ENCODE results near the gene COL9A1.
"Not testable (repeated sequence)": the region's sequence is repeated elsewhere in the genome, so short reads cannot be mapped to it uniquely, and the experiment has no call there.

Gene COL9A1

GRCh38 chr6:70314296-70314695 lies 11.4 kb upstream of the COL9A1 start:
- H3K36me3 ChIP-seq (replicated peaks), result no peaks in the 10 kb centered on the region
- DNase-seq, result no peak
- H3K4me3 ChIP-seq (ENCODE audit: low read depth, low read length), result no peak overlapping the region
- in situ Hi-C loops (cut with HindIII; ENCODE audit: low pct_ligation_motif_present, low sequenced_read_pairs), result no loop called here
- no peak overlapping the region for H3K27ac ChIP-seq
- H3K27me3 ChIP-seq (replicated peaks), result peaks cover 45% of the 10 kb centered on the region
- TF ChIP-seq, protein P1, sequence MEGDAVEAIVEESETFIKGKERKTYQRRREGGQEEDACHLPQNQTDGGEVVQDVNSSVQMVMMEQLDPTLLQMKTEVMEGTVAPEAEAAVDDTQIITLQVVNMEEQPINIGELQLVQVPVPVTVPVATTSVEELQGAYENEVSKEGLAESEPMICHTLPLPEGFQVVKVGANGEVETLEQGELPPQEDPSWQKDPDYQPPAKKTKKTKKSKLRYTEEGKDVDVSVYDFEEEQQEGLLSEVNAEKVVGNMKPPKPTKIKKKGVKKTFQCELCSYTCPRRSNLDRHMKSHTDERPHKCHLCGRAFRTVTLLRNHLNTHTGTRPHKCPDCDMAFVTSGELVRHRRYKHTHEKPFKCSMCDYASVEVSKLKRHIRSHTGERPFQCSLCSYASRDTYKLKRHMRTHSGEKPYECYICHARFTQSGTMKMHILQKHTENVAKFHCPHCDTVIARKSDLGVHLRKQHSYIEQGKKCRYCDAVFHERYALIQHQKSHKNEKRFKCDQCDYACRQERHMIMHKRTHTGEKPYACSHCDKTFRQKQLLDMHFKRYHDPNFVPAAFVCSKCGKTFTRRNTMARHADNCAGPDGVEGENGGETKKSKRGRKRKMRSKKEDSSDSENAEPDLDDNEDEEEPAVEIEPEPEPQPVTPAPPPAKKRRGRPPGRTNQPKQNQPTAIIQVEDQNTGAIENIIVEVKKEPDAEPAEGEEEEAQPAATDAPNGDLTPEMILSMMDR (IDR thresholded peaks at IDR 0.05; ENCODE audit: low read depth, low read length, missing control alignments), result no peak

DNA sequence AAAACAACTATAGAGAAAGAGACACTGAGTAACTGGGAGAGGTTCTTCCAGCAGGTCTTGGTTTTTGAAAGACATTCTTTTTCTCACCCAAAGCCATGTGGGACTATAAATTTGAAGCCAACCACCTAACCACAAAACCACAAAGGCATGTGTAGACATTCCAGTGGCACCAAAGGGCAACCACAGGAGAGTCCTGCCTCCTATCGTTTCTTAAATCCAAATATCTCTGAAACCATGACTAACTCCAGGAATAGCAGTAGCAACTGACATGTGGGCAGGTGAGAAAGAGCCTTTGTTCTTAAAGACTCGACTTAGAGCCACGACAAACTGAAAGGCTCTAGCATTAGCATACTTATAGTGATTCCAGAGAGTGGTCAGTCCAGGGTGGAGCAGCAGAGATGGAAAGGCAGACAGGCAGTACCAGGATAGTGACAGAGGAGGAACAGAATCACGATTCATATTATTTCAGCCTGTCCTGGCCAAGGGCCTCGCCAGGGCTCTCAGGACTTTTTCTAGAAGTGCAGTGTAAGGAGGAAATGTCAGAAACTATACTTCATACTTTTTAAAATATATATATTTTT lies 9.4 kb upstream of the COL9A1 start:
- DNase-seq, result peak; percentile 77
- TF ChIP-seq, protein P1 (IDR thresholded peaks at IDR 0.05; ENCODE audit: low read depth, low read length, missing control alignments), result no peak
- Histone ChIP-seq H3K4me3 (ENCODE audit: low read depth, low read length) (no peak overlapping the region), H3K36me3 (replicated peaks) (no peaks in the 10 kb centered on the region), H3K27ac (no peak overlapping the region), H3K27me3 (replicated peaks) (peaks cover 51% of the 10 kb centered on the region)
- in situ Hi-C loops (cut with HindIII; ENCODE audit: low pct_ligation_motif_present, low sequenced_read_pairs), result no loop called here

DNA sequence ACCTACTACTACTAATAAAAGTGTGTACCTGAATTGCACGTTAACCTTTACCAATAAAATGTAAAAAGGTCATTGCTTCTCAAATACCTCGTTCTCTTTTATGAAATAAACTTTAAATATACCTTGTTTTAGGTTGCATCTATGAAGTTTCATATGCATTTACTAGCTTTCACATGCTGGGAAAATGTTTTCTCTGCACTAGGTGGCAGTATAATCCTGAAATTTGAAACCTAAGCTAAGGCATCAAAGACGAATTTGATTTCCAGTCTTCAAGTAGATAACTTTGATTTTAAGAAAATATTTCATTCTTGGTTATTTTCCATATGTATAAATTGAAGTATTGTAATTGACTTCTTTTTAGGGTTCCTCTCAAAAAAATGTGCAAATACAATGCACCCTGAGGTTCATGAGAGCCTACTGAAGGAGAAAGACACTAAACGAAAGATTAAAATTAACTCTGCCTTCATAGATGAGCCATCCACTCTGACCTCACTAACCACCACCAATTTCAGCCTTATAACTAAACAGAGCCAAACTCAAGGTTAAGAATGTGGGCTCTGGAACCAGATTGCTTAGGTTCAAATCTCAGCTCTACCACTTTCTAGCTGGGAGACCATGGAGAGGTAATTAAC lies 7.3 kb upstream of the COL9A1 start:
- H3K4me3 ChIP-seq (ENCODE audit: low read depth, low read length), result no peak overlapping the region
- H3K27me3 ChIP-seq (replicated peaks), result peaks cover 54% of the 10 kb centered on the region
- no peak overlapping the region for H3K27ac ChIP-seq
- DNase-seq, result peak; percentile 43
- H3K36me3 ChIP-seq (replicated peaks), result no peaks in the 10 kb centered on the region
- in situ Hi-C loops (cut with HindIII; ENCODE audit: low pct_ligation_motif_present, low sequenced_read_pairs), result no loop called here
- TF ChIP-seq, protein P1 (IDR thresholded peaks at IDR 0.05; ENCODE audit: low read depth, low read length, missing control alignments), result peak; percentile 53

DNA sequence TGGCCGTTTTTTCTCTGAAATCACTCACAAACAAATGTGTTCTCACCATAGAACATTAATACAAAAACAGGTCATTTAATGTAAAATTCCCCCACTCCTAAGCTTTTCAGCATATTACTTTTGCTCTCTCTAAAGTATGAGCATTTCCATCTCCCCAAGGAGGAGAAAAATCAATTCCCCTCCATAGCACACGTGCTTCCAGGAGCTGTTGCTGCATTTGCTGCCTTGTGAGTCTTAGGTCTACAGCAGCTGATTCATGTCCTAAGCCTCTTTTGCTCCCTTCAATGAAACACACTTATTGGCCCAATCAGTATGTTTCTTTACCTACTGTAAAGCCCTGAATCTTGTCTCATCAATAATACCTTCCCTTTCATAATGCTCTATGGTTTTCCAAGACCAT lies 6.4 kb upstream of the COL9A1 start:
- Histone ChIP-seq H3K36me3 (replicated peaks) (no peaks in the 10 kb centered on the region), H3K4me3 (ENCODE audit: low read depth, low read length) (no peak overlapping the region), H3K27me3 (replicated peaks) (peaks cover 50% of the 10 kb centered on the region), H3K27ac (no peak overlapping the region)
- in situ Hi-C loops (cut with HindIII; ENCODE audit: low pct_ligation_motif_present, low sequenced_read_pairs), result no loop called here
- TF ChIP-seq, protein P1 (IDR thresholded peaks at IDR 0.05; ENCODE audit: low read depth, low read length, missing control alignments), result no peak
- DNase-seq, result no peak

DNA sequence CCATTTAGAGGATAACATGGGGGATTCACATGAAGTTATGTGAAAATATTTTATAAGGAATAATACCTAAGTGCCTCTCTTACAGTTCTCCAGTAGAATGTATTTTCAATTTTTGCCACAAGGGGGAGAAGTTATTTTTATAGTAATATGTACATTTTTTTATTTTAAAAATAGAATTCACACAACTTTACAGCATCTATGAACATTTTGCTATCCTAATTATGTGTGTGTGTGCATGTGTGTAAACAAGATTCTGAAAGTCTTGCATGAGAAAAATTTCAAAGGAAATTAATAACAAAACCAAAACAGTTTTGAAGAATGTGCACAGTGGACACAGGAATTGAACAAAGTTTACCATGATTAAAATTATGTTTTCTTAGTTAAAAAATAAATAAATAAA lies 5.3 kb upstream of the COL9A1 start:
- DNase-seq; H3K4me3 ChIP-seq (ENCODE audit: low read depth, low read length); H3K27ac ChIP-seq; H3K36me3 ChIP-seq (replicated peaks); in situ Hi-C loops (cut with HindIII; ENCODE audit: low pct_ligation_motif_present, low sequenced_read_pairs): not testable (repeated sequence)
- H3K27me3 ChIP-seq (replicated peaks), result peaks cover 45% of the 10 kb centered on the region

DNA sequence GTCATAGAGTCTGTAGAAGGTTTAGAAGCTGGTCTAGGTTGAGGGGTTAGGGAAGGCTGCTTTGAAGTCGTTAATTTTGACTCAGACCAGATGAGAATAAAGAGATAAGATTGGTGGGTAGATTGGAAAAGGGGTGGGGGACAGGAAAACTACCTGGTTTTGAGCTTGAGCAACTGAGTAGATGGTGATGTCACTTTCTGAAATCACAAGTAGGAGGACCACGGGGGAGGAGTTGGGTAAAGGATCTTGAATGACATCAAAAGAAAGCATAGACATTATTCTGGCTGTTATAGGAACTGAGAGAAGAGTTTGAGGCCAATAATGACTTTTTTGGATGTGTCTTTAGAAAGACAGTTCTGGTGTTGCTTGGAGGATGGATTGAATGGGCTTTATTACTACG lies 4.1 kb upstream of the COL9A1 start:
- TF ChIP-seq, protein P1 (IDR thresholded peaks at IDR 0.05; ENCODE audit: low read depth, low read length, missing control alignments), result no peak
- Histone ChIP-seq H3K27me3 (replicated peaks) (peaks cover 42% of the 10 kb centered on the region), H3K4me3 (ENCODE audit: low read depth, low read length) (no peak overlapping the region), H3K36me3 (replicated peaks) (no peaks in the 10 kb centered on the region), H3K27ac (no peak overlapping the region)
- in situ Hi-C loops (cut with HindIII; ENCODE audit: low pct_ligation_motif_present, low sequenced_read_pairs), result no loop called here
- DNase-seq, result no peak

Measured in brain microvascular endothelial cell (primary cell).